NOMO-1 (cell line): ENCODE measurements around the gene KRT85.
"Not testable (repeated sequence)": the region's sequence is repeated elsewhere in the genome, so short reads cannot be mapped to it uniquely, and the experiment has no call there.

Experiments
- DNase-seq, 2 experiments: peaks; one replicate each; lab custom pipeline; 2025; ENCODE audit not compliant: unreplicated experiment in 2 of 2; lab: John Stamatoyannopoulos, UW

The KRT85 gene

GRCh38 chr12:52366738-52367485 is at the start of gene KRT85:
Gene KRT85, minus strand, starts transcription at chr12:52367481. Its CDS starts 76 bp downstream, at chr12:52367405.
- no peak for DNase-seq

GRCh38 chr12:52416795-52417194 is 49.5 kb upstream of the KRT85 start:
- DNase-seq: no peak

- DNase-seq: no peak
Measured at GRCh38 chr12:52415870-52416750, 48.8 kb upstream of the KRT85 start.

GRCh38 chr12:52414936-52415335 is 47.7 kb upstream of the KRT85 start:
- no peak for DNase-seq

GRCh38 chr12:52413782-52414345 is 46.6 kb upstream of the KRT85 start:
- no peak for DNase-seq

- DNase-seq: no peak
Measured at GRCh38 chr12:52413202-52413601, 45.9 kb upstream of the KRT85 start.

- DNase-seq: no peak
Measured at GRCh38 chr12:52411815-52412214, 44.5 kb upstream of the KRT85 start.

GRCh38 chr12:52410589-52411248 is 43.4 kb upstream of the KRT85 start:
- DNase-seq: not testable (repeated sequence)

GRCh38 chr12:52407918-52408317 is 40.6 kb upstream of the KRT85 start:
- no peak for DNase-seq

- no peak for DNase-seq
Measured at GRCh38 chr12:52405922-52406385, 38.7 kb upstream of the KRT85 start, which contains the start of gene KRT82. Gene KRT82, minus strand, starts transcription at chr12:52406335. Its CDS starts 58 bp downstream, at chr12:52406277.

- DNase-seq: no peak
Measured at GRCh38 chr12:52404951-52405350, 37.7 kb upstream of the KRT85 start.

GRCh38 chr12:52403561-52403960 is 36.3 kb upstream of the KRT85 start:
- DNase-seq: no peak

GRCh38 chr12:52402873-52403540 is 35.7 kb upstream of the KRT85 start:
- DNase-seq: no peak

- no peak for DNase-seq
Measured at GRCh38 chr12:52402377-52402776, 35.1 kb upstream of the KRT85 start.

GRCh38 chr12:52401926-52402325 is 34.6 kb upstream of the KRT85 start:
- no peak for DNase-seq

GRCh38 chr12:52401526-52401925 is 34.2 kb upstream of the KRT85 start:
- DNase-seq: no peak

- DNase-seq: no peak
Measured at GRCh38 chr12:52400906-52401305, 33.6 kb upstream of the KRT85 start.

- no peak for DNase-seq
Measured at GRCh38 chr12:52399756-52400155, 32.5 kb upstream of the KRT85 start.

GRCh38 chr12:52398176-52398575 is 30.9 kb upstream of the KRT85 start:
- no peak for DNase-seq

- no peak for DNase-seq
Measured at GRCh38 chr12:52396656-52397055, 29.4 kb upstream of the KRT85 start.
